OCI-LY7 (cell line): Measurements from ENCODE around the gene TTC19. TPM values are rescaled to one million over a fixed set of nuclear protein-coding genes. Genes with fewer than 3 reads are reported as not detected.

Experiments used
- BruUV-seq: library from RNA; stranded (reverse); fragments of 400-500 nt; replicated peaks from 2 replicates; lab custom pipeline; 2021; lab: Mats Ljungman, UMichigan
- CTCF ChIA-PET: fragments of 300-600 bp; sonication (Branson Sonifier 250); formaldehyde crosslinking; loops from one replicate; lab custom pipeline; 2022; ENCODE audit warnings: antibody characterized with exemption; ENCODE audit not compliant: unreplicated experiment; lab: Charles Lee
- POLR2A ChIA-PET: fragments of 300-600 bp; sonication (Branson Sonifier 250); formaldehyde crosslinking; loops from one replicate; lab custom pipeline; 2022; ENCODE audit warnings: antibody characterized with exemption; lab: Charles Lee
- DNase-seq: peaks from one replicate; pipeline ENCODE4 v3.0.0-alpha.2; 2015; ENCODE audit warnings: low spot score
- H2AFZ ChIP-seq: fragments of 200-600 bp; sonication (generic), shearing (Covaris generic); 2 replicates; pipeline ENCODE4 v1.6.1; 2014; ENCODE audit warnings: mild to moderate bottlenecking, antibody characterized with exemption, low read length, moderate library complexity
- H3K27ac ChIP-seq: fragments of 200-600 bp; sonication (generic); 2 replicates; pipeline ENCODE4 v1.5.1; 2014; ENCODE audit warnings: mixed run types, low read depth, mild to moderate bottlenecking, moderate library complexity, low read length, inconsistent platforms; ENCODE audit not compliant: poor library complexity, severe bottlenecking
- H3K36me3 ChIP-seq: fragments of 200-600 bp; sonication (generic); 2 replicates; pipeline ENCODE4 v1.6.1; 2014; ENCODE audit warnings: mild to moderate bottlenecking, antibody characterized with exemption, low read length, moderate library complexity, mixed read lengths; ENCODE audit not compliant: insufficient read depth
- H3K4me1 ChIP-seq: fragments of 200-600 bp; sonication (generic); 2 replicates; pipeline ENCODE4 v1.5.1; 2014; ENCODE audit warnings: mild to moderate bottlenecking, low read length; ENCODE audit not compliant: insufficient read depth, poor library complexity, severe bottlenecking
- H3K4me2 ChIP-seq: fragments of 200-600 bp; sonication (generic); 2 replicates; pipeline ENCODE4 v1.6.1; 2014; ENCODE audit warnings: mild to moderate bottlenecking, low read length
- H3K4me3 ChIP-seq: fragments of 200-600 bp; sonication (generic); 2 replicates; pipeline ENCODE4 v1.5.1; 2014; ENCODE audit warnings: mild to moderate bottlenecking, low read depth, low read length; ENCODE audit not compliant: poor library complexity, severe bottlenecking
- H3K79me2 ChIP-seq: fragments of 200-600 bp; sonication (generic); 2 replicates; pipeline ENCODE4 v1.6.1; 2016; ENCODE audit warnings: low read depth, mild to moderate bottlenecking, low read length, moderate library complexity, mixed read lengths; ENCODE audit not compliant: insufficient read depth
- H3K9me2 ChIP-seq: fragments of 200-600 bp; sonication (generic); 2 replicates; pipeline ENCODE4 v1.6.1; 2016; ENCODE audit warnings: mild to moderate bottlenecking, low read length, mixed read lengths; ENCODE audit not compliant: insufficient read depth
- H3K9me3 ChIP-seq: fragments of 200-600 bp; sonication (generic); 2 replicates; pipeline ENCODE4 v1.6.1; 2014; ENCODE audit warnings: mild to moderate bottlenecking, mixed run types, low read length, mixed read lengths
- H4K20me1 ChIP-seq: fragments of 200-600 bp; sonication (generic); 2 replicates; pipeline ENCODE4 v1.6.1; 2014; ENCODE audit warnings: mild to moderate bottlenecking, antibody characterized with exemption, low read length, moderate library complexity, mixed read lengths; ENCODE audit not compliant: insufficient read depth
- CTCF ChIP-seq: fragments of 200-600 bp; sonication (generic); conservative IDR thresholded peaks from 2 replicates; pipeline ENCODE4 v1.5.1; 2014; ENCODE audit warnings: mild to moderate bottlenecking, antibody characterized with exemption, low read length, moderate library complexity, mixed read lengths
- EZH2phosphoT487 ChIP-seq: fragments of 200-600 bp; sonication (generic); IDR thresholded peaks from 2 replicates; pipeline ENCODE4 v1.6.1; 2018; ENCODE audit warnings: low read depth, borderline replicate concordance, mild to moderate bottlenecking, mixed run types, antibody characterized with exemption, low read length, moderate library complexity, mixed read lengths
- intact Hi-C: fragments of 100-400 bp; cut with micrococcal nuclease; formaldehyde crosslinking; loops from one replicate; pipeline ENCODE4 v1.10.0; 2022; ENCODE audit not compliant: unreplicated experiment
- total RNA-seq, 2 experiments: library from RNA; depleted of rRNA in 1 of 2; stranded (reverse); fragments of >200 nt in 1 of 2; shearing (Covaris generic) in 1 of 2; gene quantifications; 2 replicates each; pipeline ENCODE4 v1.2.3, GENCODE V29; 2014 to 2022

The TTC19 gene
- total RNA-seq, 2 experiments from 2014 or later, result 42.0 to 43.7 TPM

- no peak overlapping the region for H3K4me3 ChIP-seq
- no peak for DNase-seq
- no peak overlapping the region for H3K27ac ChIP-seq
- no peaks in the 10 kb centered on the region for H3K79me2 ChIP-seq
- no peaks in the 10 kb centered on the region for H4K20me1 ChIP-seq
- no TSS peak for BruUV-seq
- H3K9me2 ChIP-seq, result no peaks in the 10 kb centered on the region
- no peaks in the 10 kb centered on the region for H3K9me3 ChIP-seq
- POLR2A ChIA-PET, result no interaction called here
- CTCF ChIA-PET, result no interaction called here
- peak overlapping the region; percentile 16; the same call in 1 of the 2 replicates for H2AFZ ChIP-seq
- intact Hi-C loops, result no loop called here
- no peak overlapping the region for H3K4me2 ChIP-seq
- TF ChIP-seq CTCF (no peak), EZH2phosphoT487 (no peak)
- H3K4me1 ChIP-seq, result no peaks in the 10 kb centered on the region
- no peaks in the 10 kb centered on the region for H3K36me3 ChIP-seq
Measured at GRCh38 chr17:15966183-15966878, 33.3 kb upstream of the TTC19 start.

- no peaks in the 10 kb centered on the region for H4K20me1 ChIP-seq
- H3K4me3 ChIP-seq, result no peak overlapping the region
- H3K36me3 ChIP-seq, result no peaks in the 10 kb centered on the region
- DNase-seq, result no peak
- H3K4me1 ChIP-seq, result no peaks in the 10 kb centered on the region
- no peaks in the 10 kb centered on the region for H3K9me2 ChIP-seq
- no peak overlapping the region for H2AFZ ChIP-seq
- no peaks in the 10 kb centered on the region for H3K9me3 ChIP-seq
- intact Hi-C loops, result no loop called here
- H3K4me2 ChIP-seq, result no peak overlapping the region
- H3K27ac ChIP-seq, result no peak overlapping the region
- no peak for TF ChIP-seq CTCF
- TF ChIP-seq EZH2phosphoT487, result no peak
- H3K79me2 ChIP-seq, result no peaks in the 10 kb centered on the region
- ChIA-PET CTCF (no interaction called here), POLR2A (no interaction called here)
- no TSS peak for BruUV-seq
Measured at GRCh38 chr17:15966879-15967248, 32.8 kb upstream of the TTC19 start.

DNA sequence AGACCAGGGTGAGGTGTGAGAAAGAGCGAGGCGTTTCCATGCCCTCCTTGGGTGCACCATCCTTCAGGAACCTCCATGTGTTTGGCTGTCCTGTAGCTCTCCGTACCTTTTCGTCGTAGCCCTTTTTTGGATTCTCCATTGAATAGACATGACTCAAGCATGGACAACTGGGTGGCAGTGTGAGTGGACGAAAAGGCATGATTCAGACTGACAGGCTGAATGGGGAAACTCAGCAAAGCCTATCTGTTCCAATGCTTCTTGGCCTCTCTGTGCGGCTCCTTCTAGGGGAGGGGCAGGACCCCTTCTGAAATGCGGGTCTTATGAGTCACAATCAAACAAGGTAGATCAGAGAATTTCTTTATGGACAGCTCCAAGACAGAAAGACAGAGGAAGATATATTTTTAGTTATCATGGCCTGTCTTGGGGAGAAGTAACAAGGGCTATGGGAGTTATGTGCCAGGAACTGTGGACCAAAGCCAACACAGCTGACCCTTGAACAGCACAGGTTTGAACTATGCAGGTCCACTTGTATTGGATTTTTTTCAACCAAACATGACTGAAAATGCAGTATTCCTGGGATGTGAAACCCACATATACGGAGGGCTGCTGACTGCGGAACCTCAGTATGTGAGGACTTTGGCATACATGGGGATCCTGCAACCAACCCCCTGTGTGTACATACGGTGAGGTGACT, 31.8 kb upstream of the TTC19 start:
- intact Hi-C loops, result no loop called here
- no peaks in the 10 kb centered on the region for H3K79me2 ChIP-seq
- CTCF ChIA-PET, result no interaction called here

More for the DNA sequence above, 31.8 kb upstream of the TTC19 start:
- BruUV-seq, result no TSS peak
- Histone ChIP-seq H3K9me3 (no peaks in the 10 kb centered on the region), H3K4me2 (no peak overlapping the region), H3K4me1 (no peaks in the 10 kb centered on the region), H3K27ac (no peak overlapping the region), H3K36me3 (no peaks in the 10 kb centered on the region), H2AFZ (no peak overlapping the region), H3K9me2 (no peaks in the 10 kb centered on the region), H3K4me3 (no peak overlapping the region), H4K20me1 (no peaks in the 10 kb centered on the region)
- TF ChIP-seq EZH2phosphoT487 (no peak), CTCF (no peak)
- DNase-seq, result no peak
- POLR2A ChIA-PET, result interaction anchor here (0.5 kb wide), 1 partner anchor 29 kb away, joined by 3 read pairs; no protein-coding TSS in a partner anchor
